Right ventricle myocardium inferior (tissue), 1 donor: ENCODE results near the gene TMEM87B. TPM values are rescaled to one million over a fixed set of nuclear protein-coding genes. Genes with fewer than 3 reads are reported as not detected.

ENCODE experiments used
- total RNA-seq: library from RNA; stranded (reverse); fragmentation: NEBNext Ultra II Directional; extraction: Animal tissue kit (Norgen Biotek cat#: 25700); gene quantifications from one replicate; pipeline ENCODE4 v1.2.1, GENCODE V29; 2021
- donor health status: DM: no; HTN: yes; CAD: no; lungs with severe emphysema.

The TMEM87B gene
- total RNA-seq, 1 donor from 2014 or later: 6.5 TPM

Other genes starting within 250 kb of the TMEM87B start
- 18.6 TPM for gene ANAPC1, start 171.1 kb upstream of the TMEM87B start, total RNA-seq
- 6.6 TPM for gene MERTK, start 156.7 kb upstream of the TMEM87B start, total RNA-seq
- gene FBLN7, start 83.1 kb downstream of the TMEM87B start, total RNA-seq: 0.54 TPM
- 10.6 TPM for gene ZC3H8, start 199.8 kb downstream of the TMEM87B start, total RNA-seq
- gene ZC3H6, start 220.3 kb downstream of the TMEM87B start, total RNA-seq: 16.1 TPM